GM18507 (cell line): ENCODE results near the gene LGALS7B.
"Not testable (repeated sequence)": the region's sequence is repeated elsewhere in the genome, so short reads cannot be mapped to it uniquely, and the experiment has no call there.

ENCODE experiments used
- DNase-seq: peaks from one replicate; pipeline ENCODE4 v3.0.0; 2011; ENCODE audit warnings: low read depth; ENCODE audit not compliant: insufficient read length; ENCODE audit errors: extremely low spot score
- FAIRE-seq: peaks from 2 replicates; lab custom pipeline; 2011; peaks lifted over from hg19 to GRCh38; lab: Jason Lieb, UNC

Gene LGALS7B

DNA sequence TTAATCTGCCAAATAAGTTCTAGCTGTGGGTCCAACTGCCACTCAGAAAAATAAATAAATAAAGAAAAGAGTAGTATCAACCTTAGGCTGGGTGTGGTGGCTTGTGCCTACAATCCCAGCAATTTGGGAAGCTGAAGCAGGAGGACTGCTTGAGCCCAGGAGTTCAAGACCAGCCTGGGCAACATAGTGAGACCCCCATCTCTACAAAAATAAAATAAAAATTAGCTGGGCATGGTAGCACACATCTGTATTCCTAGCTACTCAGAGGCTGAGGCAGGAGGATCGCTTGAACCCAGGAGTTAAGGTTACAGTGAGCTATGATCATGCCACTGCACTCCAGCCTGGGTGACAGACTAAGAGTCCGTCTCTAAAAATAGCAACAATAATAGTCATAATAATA is 24.9 kb downstream of the LGALS7B start:
- DNase-seq, FAIRE-seq: not testable (repeated sequence)

GRCh38 chr19:38815059-38816001 is 26.3 kb downstream of the LGALS7B start:
- FAIRE-seq (no peak), DNase-seq (no peak)

- FAIRE-seq = no peak
- DNase-seq = no peak
These were observed 27.2 kb downstream of the LGALS7B start for GRCh38 chr19:38816131-38816750.

GRCh38 chr19:38817081-38817480 is 28.1 kb downstream of the LGALS7B start:
- DNase-seq = no peak
- no peak for FAIRE-seq

DNA sequence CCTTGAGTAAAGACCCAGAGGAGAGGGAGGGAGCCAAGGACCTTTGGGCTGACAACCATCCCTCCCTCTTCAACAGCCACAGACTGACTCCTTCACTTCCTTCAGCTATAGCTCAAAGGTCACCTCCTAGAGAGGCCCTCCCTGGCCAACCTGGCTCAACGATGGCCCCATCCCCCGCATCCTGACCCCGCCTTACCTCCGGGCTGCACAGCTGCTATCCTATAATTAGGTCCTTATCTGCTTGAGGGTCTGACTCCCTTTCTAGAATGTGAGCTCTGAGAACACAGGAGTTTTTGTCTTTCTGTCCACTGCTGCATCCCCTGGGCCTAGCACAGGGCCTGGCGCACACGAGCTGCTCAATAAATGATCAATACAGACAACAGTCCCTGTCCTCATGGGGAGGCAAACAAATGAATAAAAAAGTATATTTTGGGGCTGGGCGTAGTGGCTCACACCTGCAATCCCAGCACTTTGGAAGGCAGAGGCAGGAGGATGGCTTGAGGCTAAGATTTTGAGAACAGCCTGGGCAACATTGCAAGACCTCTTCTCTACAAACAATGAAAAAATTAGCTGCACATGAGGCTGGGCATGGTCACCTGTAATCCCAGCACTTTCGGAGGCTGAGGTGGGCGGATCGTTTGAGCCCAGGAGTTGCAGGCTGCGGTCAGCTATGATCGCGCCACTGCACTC is 30.4 kb downstream of the LGALS7B start:
- FAIRE-seq = no peak

DNA sequence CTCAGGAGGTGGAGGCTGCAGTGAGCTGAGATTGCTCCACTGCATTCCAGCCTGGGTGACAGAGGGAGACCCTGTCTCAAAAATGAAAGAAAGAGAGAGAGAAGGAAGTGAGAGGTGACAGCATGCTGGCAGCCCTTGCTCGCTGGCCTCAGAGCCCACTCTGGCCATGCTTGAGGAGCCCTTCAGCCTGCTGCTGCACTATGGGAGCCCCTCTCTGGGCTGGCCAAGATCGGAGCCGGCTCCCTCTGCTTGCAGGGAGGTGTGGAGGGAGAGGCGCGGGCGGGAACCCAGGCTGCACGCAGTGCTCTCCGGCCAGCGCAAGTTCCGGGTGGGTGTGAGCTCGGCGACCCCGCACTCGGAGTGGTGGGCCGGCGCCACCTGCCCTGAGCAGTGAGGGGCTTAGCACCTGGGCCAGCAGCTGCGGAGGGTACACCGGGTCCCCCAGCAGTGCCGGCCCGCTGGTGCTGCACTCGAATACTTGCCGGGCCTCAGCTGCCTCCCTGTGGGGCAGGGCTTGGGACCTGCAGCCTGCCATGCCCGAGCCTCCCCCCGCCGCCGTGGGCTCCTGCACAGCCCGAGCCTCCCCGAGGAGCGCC is 32.3 kb downstream of the LGALS7B start:
- FAIRE-seq, DNase-seq: not testable (repeated sequence)

More for the DNA sequence above, 30.4 kb downstream of the LGALS7B start:
- no peak for DNase-seq

GRCh38 chr19:38825936-38826335 is 36.9 kb downstream of the LGALS7B start:
- not testable (repeated sequence) for FAIRE-seq, DNase-seq

- DNase-seq (no peak), FAIRE-seq (no peak)
These were observed 38.0 kb downstream of the LGALS7B start for GRCh38 chr19:38826856-38827551.

DNA sequence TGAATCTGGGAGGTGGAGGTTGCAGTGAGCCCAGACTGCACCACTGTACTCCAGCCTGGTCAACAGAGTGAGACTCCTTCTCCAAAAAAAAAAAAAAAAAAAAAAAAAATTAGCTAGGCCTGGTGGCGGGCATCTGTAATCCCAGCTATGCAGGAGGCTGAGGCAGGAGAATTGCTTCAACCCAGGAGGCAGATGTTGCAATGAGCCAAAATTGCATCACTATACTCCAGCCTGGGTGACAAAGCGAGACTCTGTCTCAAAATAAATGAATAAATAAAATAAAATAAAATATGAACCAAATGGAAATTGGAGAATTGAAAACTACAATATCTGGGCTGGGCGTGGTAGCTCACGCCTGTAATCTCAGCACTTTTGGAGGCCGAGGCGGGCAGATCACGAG is 40.2 kb downstream of the LGALS7B start:
- DNase-seq, FAIRE-seq: not testable (repeated sequence)

GRCh38 chr19:38830039-38830733 is 41.2 kb downstream of the LGALS7B start:
- FAIRE-seq (no peak), DNase-seq (no peak)

DNA sequence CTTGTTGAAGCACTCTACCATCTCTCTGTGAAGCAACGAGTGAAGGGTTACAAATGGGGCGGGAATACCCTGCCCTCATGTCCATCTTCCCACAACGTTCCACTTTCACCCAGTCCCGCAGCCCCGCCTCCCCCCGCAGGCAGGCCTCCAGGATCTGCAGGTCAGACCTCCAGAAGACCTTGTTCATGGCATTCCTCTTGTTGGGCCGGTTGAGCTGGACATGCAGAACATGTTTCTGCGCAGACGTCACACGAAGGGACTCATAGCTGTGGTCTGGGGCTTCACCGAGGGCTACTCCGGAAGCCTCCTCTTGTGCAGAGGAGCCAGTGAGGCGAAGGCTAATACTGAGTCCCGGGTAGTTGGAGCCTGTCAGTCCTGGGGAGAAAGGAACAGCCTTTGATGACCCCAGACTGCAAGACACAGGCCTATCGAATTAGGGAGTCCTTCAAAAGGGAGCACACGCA is 42.2 kb downstream of the LGALS7B start:
- no peak for FAIRE-seq
- DNase-seq = no peak

GRCh38 chr19:38833092-38833425 is 44.1 kb downstream of the LGALS7B start:
- no peak for FAIRE-seq

GRCh38 chr19:38834104-38834490 is 45.1 kb downstream of the LGALS7B start:
- FAIRE-seq = no peak
- DNase-seq = no peak

More at GRCh38 chr19:38833092-38833425, 44.1 kb downstream of the LGALS7B start:
- no peak for DNase-seq

DNA sequence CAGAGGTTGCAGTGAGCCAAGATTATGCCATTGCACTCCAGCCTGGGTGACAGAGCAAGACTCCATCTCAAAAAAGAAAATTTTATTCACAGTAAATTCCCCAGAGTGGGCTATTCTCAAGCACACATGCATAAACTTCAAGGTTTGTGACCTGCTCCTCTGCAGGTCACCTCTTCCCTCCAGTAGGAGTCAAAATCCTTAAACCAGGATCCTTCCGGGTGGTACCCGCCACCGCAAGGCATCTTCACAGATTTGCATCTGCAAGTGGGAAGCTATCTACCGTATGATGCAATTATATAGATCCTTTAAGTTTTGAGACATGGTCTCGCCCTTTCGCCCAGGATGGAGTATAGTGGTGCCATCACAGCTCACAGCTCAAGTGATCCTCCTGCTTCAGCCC is 45.6 kb downstream of the LGALS7B start:
- no peak for DNase-seq
- FAIRE-seq = no peak

GRCh38 chr19:38836159-38836982 is 47.4 kb downstream of the LGALS7B start:
- no peak for FAIRE-seq
- DNase-seq = no peak

DNA sequence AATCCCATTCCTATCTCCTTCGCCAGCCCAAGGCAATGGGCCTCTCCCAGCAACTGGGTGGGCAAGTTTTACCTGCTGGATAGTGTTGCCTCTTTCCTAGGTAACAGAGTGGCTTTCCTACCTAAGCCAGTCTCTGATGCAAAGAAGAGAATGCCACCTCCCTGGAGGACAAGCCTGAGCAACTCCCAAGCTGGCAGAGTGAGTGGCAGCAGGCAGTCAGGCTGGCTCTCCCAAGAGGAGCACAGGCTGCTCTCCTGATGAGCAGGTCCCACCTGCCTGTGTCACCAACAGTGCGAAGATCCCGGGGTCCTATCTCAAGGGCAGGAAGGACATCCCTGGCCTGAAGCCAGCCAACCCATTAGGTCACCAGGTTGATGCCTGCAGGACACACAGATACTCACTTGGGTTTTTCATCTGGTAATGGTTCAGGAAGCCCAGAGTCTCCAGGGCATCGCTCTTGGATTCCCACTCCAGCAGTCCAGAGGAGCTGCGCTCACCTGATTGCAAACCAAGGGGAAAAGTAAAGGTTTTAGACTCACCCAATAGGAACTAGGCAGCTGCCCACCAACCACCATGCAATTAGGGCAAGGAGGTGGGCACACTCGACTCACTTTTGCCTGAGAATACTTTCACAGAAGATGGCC is 48.1 kb downstream of the LGALS7B start:
- DNase-seq = no peak
- FAIRE-seq = no peak

DNA sequence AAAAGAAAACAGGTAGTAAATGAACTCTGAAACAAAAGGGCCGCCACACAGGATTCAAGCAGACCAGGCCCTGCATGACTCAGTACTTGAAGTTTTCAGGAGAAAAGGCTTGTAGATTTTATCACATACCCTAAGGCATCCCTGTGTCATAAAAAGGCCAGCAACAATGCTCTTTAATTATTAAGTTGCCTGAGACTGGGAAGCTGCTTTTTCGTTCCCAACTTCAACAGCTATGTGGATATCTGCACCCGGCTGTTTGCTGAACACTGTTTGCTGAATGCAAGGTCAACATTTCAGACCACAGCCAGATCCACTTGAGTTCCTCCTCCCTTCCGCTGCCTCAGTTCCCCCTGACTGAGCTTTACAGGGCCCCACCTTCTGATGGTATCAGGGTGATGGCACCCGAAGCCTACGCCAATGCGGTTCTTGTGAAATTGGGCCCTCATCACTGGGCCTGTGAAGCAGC is 48.7 kb downstream of the LGALS7B start:
- no peak for FAIRE-seq
- no peak for DNase-seq
